IMR-90 (cell line): ENCODE data around the gene BORA.
"Not testable (repeated sequence)": the region's sequence is repeated elsewhere in the genome, so short reads cannot be mapped to it uniquely, and the experiment has no call there.

Experiments used
- CTCF ChIP-seq: conservative IDR thresholded peaks from 2 replicates; pipeline ENCODE4 v1.5.1; 2012; ENCODE audit warnings: mild to moderate bottlenecking, low read depth, low read length, improper control_type of control experiment
- USF2 ChIP-seq: fragments of 150-350 bp; IDR thresholded peaks from 2 replicates; pipeline ENCODE4 v1.6.1; 2017; ENCODE audit warnings: mild to moderate bottlenecking, antibody characterized with exemption, low read length, low read depth

GRCh38 chr13:72784679-72785078, 57.0 kb downstream of the BORA start:
- TF ChIP-seq CTCF, USF2: not testable (repeated sequence)
